ENCODE data around the gene MRGPRF. TPM values are rescaled to one million over a fixed set of nuclear protein-coding genes. Genes with fewer than 3 reads are reported as not detected.

The MRGPRF gene
- total RNA-seq, 3 donors from 2014 or later (not counting 1 experiment from before 2014, with no cell fraction given) = not detected

DNA sequence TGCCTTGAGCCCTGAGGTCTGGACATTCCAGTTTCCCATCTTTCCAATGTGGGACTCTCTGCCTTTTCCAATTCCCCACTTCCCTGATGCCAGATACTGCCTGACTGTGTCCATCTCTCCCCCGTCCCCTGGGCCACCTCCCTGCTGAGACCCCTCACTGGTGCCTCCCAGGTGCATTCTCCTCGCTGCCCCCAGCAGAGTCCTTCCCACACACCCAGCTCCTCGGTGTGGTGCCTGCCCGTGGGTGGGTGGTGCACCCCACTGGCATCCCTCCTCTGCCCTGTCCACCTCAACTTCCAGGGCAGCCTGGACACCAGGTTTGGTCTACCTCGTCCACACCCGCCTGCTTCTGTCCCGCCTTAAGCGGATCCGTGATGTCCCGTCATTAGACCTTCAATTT, 4.9 kb upstream of the MRGPRF start:
- peaks cover 3% of the 10 kb centered on the region for H3K4me1 ChIP-seq (ENCODE audit: control insufficient read depth, insufficient read depth, low read length)
- TF ChIP-seq, protein P1, sequence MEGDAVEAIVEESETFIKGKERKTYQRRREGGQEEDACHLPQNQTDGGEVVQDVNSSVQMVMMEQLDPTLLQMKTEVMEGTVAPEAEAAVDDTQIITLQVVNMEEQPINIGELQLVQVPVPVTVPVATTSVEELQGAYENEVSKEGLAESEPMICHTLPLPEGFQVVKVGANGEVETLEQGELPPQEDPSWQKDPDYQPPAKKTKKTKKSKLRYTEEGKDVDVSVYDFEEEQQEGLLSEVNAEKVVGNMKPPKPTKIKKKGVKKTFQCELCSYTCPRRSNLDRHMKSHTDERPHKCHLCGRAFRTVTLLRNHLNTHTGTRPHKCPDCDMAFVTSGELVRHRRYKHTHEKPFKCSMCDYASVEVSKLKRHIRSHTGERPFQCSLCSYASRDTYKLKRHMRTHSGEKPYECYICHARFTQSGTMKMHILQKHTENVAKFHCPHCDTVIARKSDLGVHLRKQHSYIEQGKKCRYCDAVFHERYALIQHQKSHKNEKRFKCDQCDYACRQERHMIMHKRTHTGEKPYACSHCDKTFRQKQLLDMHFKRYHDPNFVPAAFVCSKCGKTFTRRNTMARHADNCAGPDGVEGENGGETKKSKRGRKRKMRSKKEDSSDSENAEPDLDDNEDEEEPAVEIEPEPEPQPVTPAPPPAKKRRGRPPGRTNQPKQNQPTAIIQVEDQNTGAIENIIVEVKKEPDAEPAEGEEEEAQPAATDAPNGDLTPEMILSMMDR (IDR thresholded peaks at IDR 0.05) = no peak
- intact Hi-C loops (cut with micrococcal nuclease) = no loop called here
- Mint-ChIP-seq H3K36me3 (no peaks in the 10 kb centered on the region), H3K27me3 (ENCODE audit: low read depth in 2 of 2) (peaks cover 0 to 4% of the 10 kb centered on the region in 2 donors), H3K27ac (no peak overlapping the region), H3K4me1 (no peaks in the 10 kb centered on the region), H3K9me3 (no peaks in the 10 kb centered on the region), H3K4me3 (no peak overlapping the region)
- no peak overlapping the region for H3K27ac ChIP-seq (ENCODE audit: low read length)
- H3K27me3 ChIP-seq (ENCODE audit: control insufficient read depth, insufficient read depth, low read length) = peaks cover 6% of the 10 kb centered on the region
- ATAC-seq (no peak), DNase-seq (no peak)
- H3K36me3 ChIP-seq (ENCODE audit: control insufficient read depth, insufficient read depth, low read length) = no peaks in the 10 kb centered on the region
- no peaks in the 10 kb centered on the region for H3K9me3 ChIP-seq (ENCODE audit: control insufficient read depth, insufficient read depth, low read length)
- H3K4me3 ChIP-seq (ENCODE audit: low read length) = no peak overlapping the region
- WGBS (ENCODE audit: insufficient coverage) = 84% methylated on average over 10 of the region's 10 CpGs

DNA sequence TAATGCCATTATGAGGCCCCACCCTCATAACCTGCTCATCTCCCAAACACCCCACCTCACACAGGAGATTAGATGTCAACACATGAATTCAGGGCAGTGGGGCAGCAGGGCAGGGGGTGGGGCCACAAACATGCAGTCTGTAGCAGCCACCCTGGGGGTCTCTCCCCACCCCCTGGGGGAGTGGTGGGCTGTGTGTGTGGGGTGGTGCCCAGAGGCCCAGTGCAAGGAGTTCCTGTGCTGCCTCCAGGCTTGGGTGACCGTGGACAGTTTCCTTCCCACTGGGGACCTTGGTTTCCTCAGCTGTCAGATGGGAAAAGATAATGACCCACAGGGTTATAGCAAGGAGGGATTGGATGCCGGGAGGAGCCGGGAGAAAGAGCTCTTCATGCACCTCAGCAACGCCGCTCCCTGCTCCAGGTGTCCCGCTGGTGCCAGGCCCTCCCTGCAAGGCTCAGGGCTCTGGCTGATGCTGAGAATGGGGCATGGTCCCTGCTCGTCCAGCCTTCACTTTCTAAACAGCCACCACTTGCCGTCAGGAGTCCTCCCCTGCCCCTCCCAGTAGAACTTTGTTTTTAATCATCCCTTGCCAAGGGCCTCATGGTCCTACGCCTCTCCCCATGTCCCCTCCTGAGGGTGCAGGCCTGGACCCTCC, 2.0 kb upstream of the MRGPRF start:
- no peaks in the 10 kb centered on the region for H3K36me3 ChIP-seq (ENCODE audit: control insufficient read depth, insufficient read depth, low read length)
- H3K36me3 Mint-ChIP-seq = no peaks in the 10 kb centered on the region
- no peak for ATAC-seq

DNA sequence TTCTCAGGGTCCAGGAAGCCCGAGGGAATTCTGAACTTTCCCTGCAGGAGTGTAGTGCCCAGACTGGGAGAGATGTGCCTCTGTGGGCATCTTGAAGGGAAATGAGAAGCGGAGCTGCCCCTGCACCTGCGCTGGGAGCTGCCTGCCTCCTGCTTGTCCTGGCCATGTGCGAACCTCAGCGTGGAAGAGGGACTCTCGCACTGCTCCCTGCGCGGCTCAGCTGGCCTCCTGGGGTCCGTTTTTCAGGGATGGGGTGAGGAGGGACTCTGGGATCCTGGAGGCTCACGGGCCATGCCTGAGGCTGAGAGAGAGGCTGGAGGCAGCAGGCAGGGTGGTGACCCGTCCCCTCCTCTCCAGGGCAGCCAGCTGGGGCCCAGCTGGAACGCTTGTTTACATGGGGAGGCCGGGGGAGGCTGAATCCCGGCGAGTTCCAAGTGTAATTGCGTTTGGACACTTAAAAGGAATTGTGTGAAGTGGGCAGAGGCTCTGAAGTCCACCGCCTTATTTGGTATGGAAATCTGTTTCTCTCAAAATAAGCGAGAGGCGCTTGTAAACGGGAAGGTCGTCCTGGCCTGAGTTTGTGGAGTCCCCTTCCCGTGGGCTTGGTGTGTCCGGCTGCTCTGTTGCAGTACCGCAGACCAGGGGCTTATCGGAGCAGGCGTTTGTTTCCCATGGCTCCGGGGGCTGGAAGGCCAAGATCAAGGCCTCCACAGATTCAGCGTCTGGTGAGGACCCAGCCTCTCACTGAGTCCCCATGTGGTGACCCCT, 1.2 kb upstream of the MRGPRF start:
- Mint-ChIP-seq H3K4me1 (peaks cover 0 to 12% of the 10 kb centered on the region in 2 donors), H3K4me3 (no peak overlapping the region), H3K27ac (no peak overlapping the region), H3K36me3 (no peaks in the 10 kb centered on the region), H3K27me3 (ENCODE audit: low read depth in 2 of 2) (peaks cover 14 to 18% of the 10 kb centered on the region in 2 donors), H3K9me3 (no peaks in the 10 kb centered on the region)
- peaks cover 26% of the 10 kb centered on the region for H3K27me3 ChIP-seq (ENCODE audit: control insufficient read depth, insufficient read depth, low read length)
- intact Hi-C loops (cut with micrococcal nuclease) = no loop called here
- DNase-seq (no peak), ATAC-seq (no peak)
- no peaks in the 10 kb centered on the region for H3K36me3 ChIP-seq (ENCODE audit: control insufficient read depth, insufficient read depth, low read length)
- peaks cover 18% of the 10 kb centered on the region for H3K4me1 ChIP-seq (ENCODE audit: control insufficient read depth, insufficient read depth, low read length)
- H3K4me3 ChIP-seq (ENCODE audit: low read length) = no peak overlapping the region
- 73% methylated on average over 28 of the region's 28 CpGs for WGBS (ENCODE audit: insufficient coverage)
- no peaks in the 10 kb centered on the region for H3K9me3 ChIP-seq (ENCODE audit: control insufficient read depth, insufficient read depth, low read length)
- H3K27ac ChIP-seq (ENCODE audit: low read length) = no peak overlapping the region
- TF ChIP-seq, protein P1 (IDR thresholded peaks at IDR 0.05) = no peak

More for the DNA sequence above, 2.0 kb upstream of the MRGPRF start:
- peaks cover 18% of the 10 kb centered on the region for H3K4me1 ChIP-seq (ENCODE audit: control insufficient read depth, insufficient read depth, low read length)
- H3K4me3 ChIP-seq (ENCODE audit: low read length) = no peak overlapping the region
- TF ChIP-seq, protein P1 (IDR thresholded peaks at IDR 0.05) = no peak
- intact Hi-C loops (cut with micrococcal nuclease) = no loop called here
- 63% methylated on average over 9 of the region's 9 CpGs for WGBS (ENCODE audit: insufficient coverage)
- no peak for DNase-seq
- no peak overlapping the region for H3K27ac ChIP-seq (ENCODE audit: low read length)
- H3K9me3 Mint-ChIP-seq = no peaks in the 10 kb centered on the region
- no peak overlapping the region for H3K4me3 Mint-ChIP-seq
- peaks cover 0 to 12% of the 10 kb centered on the region in 2 donors for H3K4me1 Mint-ChIP-seq
- no peak overlapping the region for H3K27ac Mint-ChIP-seq
- peaks cover 14 to 17% of the 10 kb centered on the region in 2 donors for H3K27me3 Mint-ChIP-seq (ENCODE audit: low read depth in 2 of 2)
- no peaks in the 10 kb centered on the region for H3K9me3 ChIP-seq (ENCODE audit: control insufficient read depth, insufficient read depth, low read length)
- H3K27me3 ChIP-seq (ENCODE audit: control insufficient read depth, insufficient read depth, low read length) = peaks cover 22% of the 10 kb centered on the region
